H9 (cell line): Measurements from ENCODE around the gene TRABD2B. TPM values are rescaled to one million over a fixed set of nuclear protein-coding genes. Genes with fewer than 3 reads are reported as not detected.

Experiments used
- DNase-seq: peaks from one replicate; pipeline ENCODE4 v3.0.0-alpha.2; 2017
- H2AFZ ChIP-seq: one replicate; pipeline ENCODE4 v1.6.1; 2013; ENCODE audit warnings: mild to moderate bottlenecking, low read length, control low read depth, moderate library complexity
- H2AK5ac ChIP-seq: 2 replicates; pipeline ENCODE4 v1.6.1; 2013; ENCODE audit warnings: low read length, control low read depth, mixed read lengths; ENCODE audit not compliant: insufficient read length
- H2BK120ac ChIP-seq: one replicate; pipeline ENCODE4 v1.6.1; 2013; ENCODE audit warnings: low read depth, mild to moderate bottlenecking, low read length, control low read depth, inconsistent platforms; ENCODE audit not compliant: poor library complexity, severe bottlenecking
- H2BK12ac ChIP-seq: 2 replicates; pipeline ENCODE4 v1.6.1; 2013; ENCODE audit warnings: low read length, control low read depth, mixed read lengths, low read depth; ENCODE audit not compliant: insufficient read length
- H2BK15ac ChIP-seq: 2 replicates; pipeline ENCODE4 v1.6.1; 2013; ENCODE audit warnings: low read depth, low read length, control low read depth
- H2BK20ac ChIP-seq: one replicate; pipeline ENCODE4 v1.6.1; 2013; ENCODE audit warnings: low read depth, mild to moderate bottlenecking, low read length, control low read depth, inconsistent platforms; ENCODE audit not compliant: poor library complexity, severe bottlenecking
- H2BK5ac ChIP-seq: 2 replicates; pipeline ENCODE4 v1.6.1; 2013; ENCODE audit warnings: low read length, control low read depth, mixed read lengths; ENCODE audit not compliant: insufficient read length
- H3K14ac ChIP-seq: 2 replicates; pipeline ENCODE4 v1.6.1; 2013; ENCODE audit warnings: low read length, control low read depth; ENCODE audit not compliant: insufficient read depth
- H3K18ac ChIP-seq: 2 replicates; pipeline ENCODE4 v1.6.1; 2013; ENCODE audit warnings: low read depth, mild to moderate bottlenecking, mixed read lengths, low read length, control low read depth; ENCODE audit not compliant: insufficient read length
- H3K23ac ChIP-seq: 2 replicates; pipeline ENCODE4 v1.6.1; 2013; ENCODE audit warnings: low read length, control low read depth, mixed read lengths, low read depth; ENCODE audit not compliant: insufficient read length
- H3K23me2 ChIP-seq: 2 replicates; pipeline ENCODE4 v1.6.1; 2013; ENCODE audit warnings: low read depth, mild to moderate bottlenecking, mixed read lengths, low read length, control low read depth; ENCODE audit not compliant: insufficient read length, poor library complexity, severe bottlenecking
- H3K27ac ChIP-seq: 2 replicates; pipeline ENCODE4 v1.5.1; 2013; ENCODE audit warnings: low read length, control low read depth, mixed read lengths, low read depth; ENCODE audit not compliant: insufficient read length
- H3K27me3 ChIP-seq: 2 replicates; pipeline ENCODE4 v1.6.1; 2013; ENCODE audit warnings: low read length, control low read depth, inconsistent platforms; ENCODE audit not compliant: insufficient read depth
- H3K4ac ChIP-seq: 2 replicates; pipeline ENCODE4 v1.6.1; 2013; ENCODE audit warnings: low read depth, mild to moderate bottlenecking, control low read depth, inconsistent platforms, low read length, moderate library complexity
- H3K4me1 ChIP-seq: 2 replicates; pipeline ENCODE4 v1.6.1; 2013; ENCODE audit warnings: low read length, control low read depth, inconsistent platforms; ENCODE audit not compliant: insufficient read depth
- H3K4me2 ChIP-seq: 2 replicates; pipeline ENCODE4 v1.6.1; 2013; ENCODE audit warnings: low read length, control low read depth, mixed read lengths; ENCODE audit not compliant: insufficient read length, insufficient read depth
- H3K56ac ChIP-seq: 2 replicates; pipeline ENCODE4 v1.6.1; 2013; ENCODE audit warnings: low read depth, mild to moderate bottlenecking, mixed read lengths, low read length, control low read depth; ENCODE audit not compliant: insufficient read length
- H3K79me1 ChIP-seq: 2 replicates; pipeline ENCODE4 v1.6.1; 2013; ENCODE audit warnings: low read depth, mild to moderate bottlenecking, moderate library complexity, low read length, control low read depth, inconsistent platforms; ENCODE audit not compliant: insufficient read depth, poor library complexity, severe bottlenecking
- H3K79me2 ChIP-seq: 2 replicates; pipeline ENCODE4 v1.6.1; 2013; ENCODE audit warnings: low read length, control low read depth, inconsistent platforms; ENCODE audit not compliant: insufficient read depth
- H3K9ac ChIP-seq: 2 replicates; pipeline ENCODE4 v1.6.1; 2013; ENCODE audit warnings: low read length, control low read depth, mixed read lengths; ENCODE audit not compliant: insufficient read length; ENCODE audit errors: extremely low read depth
- H3K9me3 ChIP-seq: one replicate; pipeline ENCODE4 v1.6.1; 2013; ENCODE audit warnings: low read depth, low read length, inconsistent platforms; ENCODE audit not compliant: control insufficient read depth
- H3T11ph ChIP-seq: one replicate; pipeline ENCODE4 v1.6.1; 2013; ENCODE audit warnings: mild to moderate bottlenecking, low read length, control low read depth, inconsistent platforms
- H4K20me1 ChIP-seq: one replicate; pipeline ENCODE4 v1.6.1; 2013; ENCODE audit not compliant: control insufficient read depth, insufficient read length, insufficient read depth
- H4K5ac ChIP-seq: 2 replicates; pipeline ENCODE4 v1.6.1; 2013; ENCODE audit warnings: low read depth, mild to moderate bottlenecking, mixed read lengths, low read length, control low read depth; ENCODE audit not compliant: insufficient read length
- H4K8ac ChIP-seq: replicated peaks from 2 replicates; pipeline ENCODE4 v1.6.1; 2013; ENCODE audit warnings: low read length, control low read depth, mixed read lengths, low read depth; ENCODE audit not compliant: insufficient read length
- H4K91ac ChIP-seq: 2 replicates; pipeline ENCODE4 v1.6.1; 2013; ENCODE audit warnings: low read depth, mild to moderate bottlenecking, moderate library complexity, mixed read lengths, low read length, control low read depth; ENCODE audit not compliant: insufficient read length
- H3K27ac Mint-ChIP-seq, 3 experiments: 2 replicates in 2 of 3; 3 replicates in 1 of 3; pipeline ENCODE4 v1.8.0; 2020 to 2021; ENCODE audit warnings: mixed read lengths in 3 of 3, mild to moderate bottlenecking in 1 of 3, moderate library complexity in 1 of 3
- H3K27me3 Mint-ChIP-seq: 2 replicates; pipeline ENCODE4 v1.8.0; 2021; ENCODE audit warnings: low read depth, mild to moderate bottlenecking, moderate library complexity, mixed read lengths
- H3K36me3 Mint-ChIP-seq, 3 experiments: 2 replicates in 2 of 3; 3 replicates in 1 of 3; pipeline ENCODE4 v1.8.0; 2020 to 2021; ENCODE audit warnings: low read depth in 3 of 3, mixed read lengths in 3 of 3; ENCODE audit not compliant: insufficient read depth in 1 of 3
- H3K4me1 Mint-ChIP-seq, 2 experiments: 2 replicates each; pipeline ENCODE4 v1.8.0; 2020; ENCODE audit warnings: mixed read lengths in 2 of 2
- H3K4me3 Mint-ChIP-seq, 2 experiments: 2 replicates in 1 of 2; 3 replicates in 1 of 2; pipeline ENCODE4 v1.8.0; 2020 to 2021; ENCODE audit warnings: mild to moderate bottlenecking in 2 of 2, mixed read lengths in 2 of 2, moderate library complexity in 1 of 2
- H3K9me3 Mint-ChIP-seq, 2 experiments: 2 replicates in 1 of 2; 3 replicates in 1 of 2; pipeline ENCODE4 v1.8.0; 2020; ENCODE audit warnings: mild to moderate bottlenecking in 2 of 2, mixed read lengths in 2 of 2, moderate library complexity in 1 of 2
- CTCF ChIP-seq: fragments of 200-600 bp; sonication (generic); conservative IDR thresholded peaks from 3 replicates; pipeline ENCODE4 v1.8.0; 2021; ENCODE audit warnings: antibody characterized with exemption, mild to moderate bottlenecking
- WGBS: extraction: QIAGEN DNeasy Blood & Tissue Kit; methylation state at CpG from one replicate; pipeline ENCODE4 v1.1.7; 2013; ENCODE audit warnings: missing lambda C conversion rate, low lambda C conversion rate, mixed read lengths; ENCODE audit not compliant: insufficient read length; ENCODE audit errors: extremely low coverage; 5-methylcytosine and 5-hydroxymethylcytosine counted together
- total RNA-seq: library from RNA; stranded (reverse); gene quantifications from 2 replicates; pipeline ENCODE4 v1.2.1, GENCODE V29; 2021

Gene TRABD2B
- total RNA-seq, 1 experiment from 2014 or later = 2.3 TPM

GRCh38 chr1:47979724-47980123, 17.5 kb downstream of the TRABD2B start:
- no CpG with 5 or more reads among the region's 3 CpGs for WGBS
- Histone ChIP-seq H3K56ac (no peak overlapping the region), H2BK20ac (no peak overlapping the region), H2BK120ac (no peak overlapping the region), H2AK5ac (no peak overlapping the region), H3K79me2 (no peaks in the 10 kb centered on the region), H3K9ac (no peak overlapping the region), H3T11ph (no peak overlapping the region), H3K14ac (no peak overlapping the region), H3K4me2 (no peak overlapping the region), H2AFZ (no peak overlapping the region), H4K5ac (no peak overlapping the region), H3K9me3 (no peaks in the 10 kb centered on the region), H3K27ac (no peak overlapping the region), H3K79me1 (no peaks in the 10 kb centered on the region), H2BK12ac (no peak overlapping the region), H4K20me1 (no peaks in the 10 kb centered on the region), H3K23me2 (peaks cover 11% of the 10 kb centered on the region), H3K18ac (no peak overlapping the region), H3K27me3 (no peaks in the 10 kb centered on the region), H2BK5ac (no peak overlapping the region), H3K23ac (no peak overlapping the region), H3K4ac (no peak overlapping the region), H3K4me1 (peaks cover 2% of the 10 kb centered on the region; the same call in 1 of the 2 replicates), H4K91ac (no peak overlapping the region), H2BK15ac (no peak overlapping the region), H4K8ac (no peak overlapping the region)
- Mint-ChIP-seq H3K36me3 (peaks cover 0 to 5% (median 3%) of the 10 kb centered on the region in 3 experiments; a peak in 4 of 7 replicates), H3K4me1 (peaks cover 22 to 27% of the 10 kb centered on the region in 2 experiments), H3K27me3 (peaks cover 10% of the 10 kb centered on the region), H3K4me3 (no peak overlapping the region), H3K9me3 (no peaks in the 10 kb centered on the region; a peak in 1 of 5 replicates), H3K27ac (no peak overlapping the region)
- DNase-seq = no peak
- TF ChIP-seq CTCF = no peak
